A673 (cell line): ENCODE data around the gene NLK. TPM values are rescaled to one million over a fixed set of nuclear protein-coding genes. Genes with fewer than 3 reads are reported as not detected.

Source experiments
- BruUV-seq: library from RNA; stranded (reverse); fragments of 400-500 nt; replicated peaks from 2 replicates; lab custom pipeline; 2021; lab: Mats Ljungman, UMichigan
- CTCF ChIA-PET: fragments of 300-600 bp; sonication (Branson Sonifier 250); formaldehyde crosslinking; loops from one replicate; lab custom pipeline; 2022; ENCODE audit warnings: antibody characterized with exemption; lab: Charles Lee
- POLR2A ChIA-PET: fragments of 300-600 bp; sonication (Branson Sonifier 250); formaldehyde crosslinking; loops from one replicate; lab custom pipeline; 2022; ENCODE audit warnings: antibody characterized with exemption; ENCODE audit not compliant: low non-redundant PET; lab: Charles Lee
- DNase-seq: peaks from one replicate; pipeline ENCODE4 v3.0.0-alpha.2; 2015; ENCODE audit warnings: low spot score
- H3K27ac ChIP-seq: fragments of 200-600 bp; sonication (generic); 2 replicates; pipeline ENCODE4 v1.5.1; 2016; ENCODE audit warnings: mixed run types, low read depth, mild to moderate bottlenecking, mixed read lengths, antibody characterized with exemption, low read length; ENCODE audit not compliant: poor library complexity, severe bottlenecking
- H3K27me3 ChIP-seq: fragments of 200-600 bp; sonication (generic); replicated peaks from 2 replicates; pipeline ENCODE4 v1.6.1; 2017; ENCODE audit warnings: mixed run types, low read depth, mild to moderate bottlenecking, mixed read lengths, antibody characterized with exemption, low read length; ENCODE audit not compliant: insufficient read depth, poor library complexity
- H3K36me3 ChIP-seq: fragments of 200-600 bp; sonication (generic); 2 replicates; pipeline ENCODE4 v1.6.1; 2016; ENCODE audit warnings: mixed run types, mild to moderate bottlenecking, mixed read lengths, antibody characterized with exemption, low read length; ENCODE audit not compliant: insufficient read depth, poor library complexity, severe bottlenecking
- H3K4me1 ChIP-seq: fragments of 200-600 bp; sonication (generic); 2 replicates; pipeline ENCODE4 v1.6.1; 2017; ENCODE audit warnings: mixed run types, mild to moderate bottlenecking, mixed read lengths, antibody characterized with exemption, low read length; ENCODE audit not compliant: insufficient read depth, poor library complexity, severe bottlenecking
- H3K4me3 ChIP-seq: fragments of 200-600 bp; sonication (generic); 2 replicates; pipeline ENCODE4 v1.5.1; 2016; ENCODE audit warnings: low read depth, mixed run types, mild to moderate bottlenecking, mixed read lengths, low read length; ENCODE audit not compliant: poor library complexity, severe bottlenecking
- H3K9me3 ChIP-seq: fragments of 200-600 bp; sonication (generic); 2 replicates; pipeline ENCODE4 v1.6.1; 2016; ENCODE audit warnings: mixed run types, low read depth, mild to moderate bottlenecking, mixed read lengths, antibody characterized with exemption, low read length; ENCODE audit not compliant: poor library complexity, severe bottlenecking
- CTCF ChIP-seq: fragments of 300-800, 200-600 bp; sonication (generic); conservative IDR thresholded peaks from 2 replicates; pipeline ENCODE4 v1.5.1; 2017; ENCODE audit warnings: low read depth, mild to moderate bottlenecking, antibody characterized with exemption, low read length, moderate library complexity, mixed read lengths
- EZH2 ChIP-seq: fragments of 200-600 bp; sonication (generic); IDR thresholded peaks from 2 replicates; pipeline ENCODE4 v1.6.1; 2017; ENCODE audit warnings: borderline replicate concordance, low read depth, mild to moderate bottlenecking, mixed read lengths, antibody characterized with exemption, low read length; ENCODE audit not compliant: poor library complexity, severe bottlenecking
- intact Hi-C: fragments of 100-400 bp; cut with micrococcal nuclease; formaldehyde crosslinking; loops from one replicate; pipeline ENCODE4 v1.10.0; 2022; ENCODE audit not compliant: unreplicated experiment
- total RNA-seq: library from RNA; stranded (reverse); gene quantifications from 2 replicates; pipeline ENCODE4 v1.2.3, GENCODE V29; 2021

NLK gene
- total RNA-seq, 1 experiment from 2014 or later = 23.8 TPM

- CTCF ChIA-PET = no interaction called here
- POLR2A ChIA-PET = no interaction called here
Observed at GRCh38 chr17:28141313-28141712, 98.8 kb downstream of the NLK start.

GRCh38 chr17:28141773-28142172, 99.3 kb downstream of the NLK start:
- no peaks in the 10 kb centered on the region for H3K9me3 ChIP-seq
- ChIA-PET CTCF (no interaction called here), POLR2A (no interaction called here)
- no peak overlapping the region for H3K27ac ChIP-seq
- no peak for DNase-seq
- intact Hi-C loops = no loop called here
- no peak for TF ChIP-seq CTCF
- TF ChIP-seq EZH2 = no peak
- H3K4me1 ChIP-seq = no peaks in the 10 kb centered on the region
- H3K36me3 ChIP-seq = no peaks in the 10 kb centered on the region
- no TSS peak for BruUV-seq
- no peak overlapping the region for H3K4me3 ChIP-seq
- no peaks in the 10 kb centered on the region for H3K27me3 ChIP-seq

More at GRCh38 chr17:28141313-28141712, 98.8 kb downstream of the NLK start:
- DNase-seq = no peak
- no peaks in the 10 kb centered on the region for H3K9me3 ChIP-seq
- no TSS peak for BruUV-seq
- no peaks in the 10 kb centered on the region for H3K36me3 ChIP-seq
- no peak for TF ChIP-seq EZH2
- TF ChIP-seq CTCF = no peak
- H3K4me1 ChIP-seq = no peaks in the 10 kb centered on the region
- no peak overlapping the region for H3K27ac ChIP-seq
- no peaks in the 10 kb centered on the region for H3K27me3 ChIP-seq
- intact Hi-C loops = no loop called here
- no peak overlapping the region for H3K4me3 ChIP-seq

GRCh38 chr17:28142305-28142704, 99.8 kb downstream of the NLK start:
- CTCF ChIA-PET = no interaction called here
- intact Hi-C loops = no loop called here
- no peak overlapping the region for H3K4me3 ChIP-seq
- DNase-seq = no peak
- no peak overlapping the region for H3K27ac ChIP-seq
- no peaks in the 10 kb centered on the region for H3K4me1 ChIP-seq
- POLR2A ChIA-PET = no interaction called here
- TF ChIP-seq EZH2 (no peak), CTCF (no peak)
- H3K36me3 ChIP-seq = no peaks in the 10 kb centered on the region
- no TSS peak for BruUV-seq
- H3K9me3 ChIP-seq = no peaks in the 10 kb centered on the region
- no peaks in the 10 kb centered on the region for H3K27me3 ChIP-seq
